ENCODE results near the gene CHST8.

DNA sequence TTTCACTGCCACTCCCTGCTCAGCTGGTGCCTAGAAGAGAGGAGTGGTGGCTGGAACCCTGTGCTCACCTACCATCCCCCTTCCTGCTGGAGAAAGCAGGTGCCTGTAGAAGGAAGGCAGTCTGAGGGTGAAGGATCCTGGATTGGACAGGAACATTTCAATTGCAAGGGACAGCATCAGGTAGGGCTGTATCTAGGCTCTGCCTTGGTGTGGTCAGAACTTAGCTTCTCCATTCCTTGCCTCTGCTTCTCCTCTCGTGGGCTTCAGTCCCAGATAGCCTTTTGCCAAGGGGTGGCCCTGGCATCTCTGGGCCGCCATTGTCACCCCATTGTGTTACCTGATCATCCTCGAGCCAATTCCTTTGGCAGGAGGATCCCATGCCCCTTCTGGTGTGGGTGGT, 101.8 kb downstream of the CHST8 start:
- TF ChIP-seq CTBP1 (IDR thresholded peaks at IDR 0.05; ENCODE audit: borderline replicate concordance) (no peak), FOXA1 (IDR thresholded peaks at IDR 0.05) (no peak), SP1 (IDR thresholded peaks at IDR 0.05) (no peak), TARDBP (IDR thresholded peaks at IDR 0.05) (no peak), HDGF (IDR thresholded peaks at IDR 0.05; ENCODE audit: borderline replicate concordance) (no peak), LEF1 (IDR thresholded peaks at IDR 0.05; ENCODE audit: borderline replicate concordance) (no peak), ARNT (IDR thresholded peaks at IDR 0.05) (no peak), FOXM1 (IDR thresholded peaks at IDR 0.05; ENCODE audit: borderline replicate concordance) (no peak), L3MBTL2 (conservative IDR thresholded peaks at IDR 0.05) (no peak), ZNF384 (IDR thresholded peaks at IDR 0.05) (no peak), BHLHE40 (IDR thresholded peaks at IDR 0.05; ENCODE audit: borderline replicate concordance) (no peak), PKNOX1 (IDR thresholded peaks at IDR 0.05) (no peak), FOXK2 (IDR thresholded peaks at IDR 0.05) (no peak), NFRKB (IDR thresholded peaks at IDR 0.05) (no peak)
